Ovary (tissue), 9 donors: ENCODE measurements around the gene STAMBPL1. TPM values are rescaled to one million over a fixed set of nuclear protein-coding genes. Genes with fewer than 3 reads are reported as not detected.

ENCODE experiments used
- DNase-seq, 5 donors: peaks; one replicate each; pipeline ENCODE4 v3.0.0-alpha.2; 2019 to 2020
- H3K27ac ChIP-seq, 2 donors: fragments of 200-600 bp; one replicate each; pipeline versions ENCODE4 v1.5.1 to v1.8.0; 2019 to 2022
- H3K27me3 ChIP-seq: fragments of 200-600 bp; one replicate; pipeline ENCODE4 v1.8.0; 2022
- H3K36me3 ChIP-seq: fragments of 200-600 bp; sonication (generic); one replicate; pipeline ENCODE4 v1.5.1; 2019
- H3K4me1 ChIP-seq: one replicate; pipeline ENCODE4 v1.8.1; 2013; ENCODE audit warnings: mild to moderate bottlenecking, moderate library complexity; ENCODE audit not compliant: insufficient read depth
- H3K4me3 ChIP-seq: fragments of 200-600 bp; sonication (generic); one replicate; pipeline ENCODE4 v1.5.1; 2017
- H3K9me3 ChIP-seq, 2 donors: fragments of 200-600 bp in 1 of 2; sonication (generic) in 1 of 2; one replicate each; pipeline versions ENCODE4 v1.5.1 to v1.8.1; 2013 to 2019; ENCODE audit warnings: mild to moderate bottlenecking in 1 of 2, moderate library complexity in 1 of 2
- EP300 ChIP-seq: sonication (generic); formaldehyde crosslinking; IDR thresholded peaks from one replicate; pipeline ENCODE4 v1.6.1; 2017; ENCODE audit warnings: antibody characterized with exemption
- POLR2A ChIP-seq: fragments of 450-650 bp; IDR thresholded peaks from one replicate; pipeline ENCODE4 v1.6.1; 2017; ENCODE audit warnings: antibody characterized with exemption, mild to moderate bottlenecking, moderate library complexity
- WGBS, 3 donors: extraction: QIAGEN DNeasy Blood & Tissue Kit in 1 of 3; methylation state at CpG; one replicate each; pipeline versions ENCODE4 v1.1.5 to v1.1.7; 2013 to 2017; 5-methylcytosine and 5-hydroxymethylcytosine counted together
- intact Hi-C, 4 donors: fragments of 100-400 bp; cut with DNase I; formaldehyde crosslinking; loops; one replicate each; pipeline versions ENCODE4 v1.11.0 to v1.15.1; 2022 to 2023
- polyA plus RNA-seq, 2 donors: library from polyadenylated mRNA; stranded (reverse); fragments of 200-250 nt in 1 of 2; fragments of 350-450 nt in 1 of 2; fragmentation: Illumina TruSeq in 1 of 2; extraction: RNeasy Lipid Tissue Mini Kit (QIAGEN cat#74804) in 1 of 2; gene quantifications; one replicate each; pipeline ENCODE4 v1.2.3, GENCODE V29; 2013 to 2014
- total RNA-seq, 7 donors: library from RNA; depleted of rRNA in 2 of 7; stranded (reverse); fragments of >200 nt in 2 of 7; fragmentation: NEBNext Ultra II Directional in 3 of 7; extraction: Animal tissue kit (Norgen Biotek cat#: 25700) in 3 of 7; gene quantifications; one replicate each; pipeline versions ENCODE4 v1.1.0 to v1.2.4, GENCODE V29; 2016 to 2023
- TF ChIP-seq, protein P1 (sequence below), 3 donors: fragments of 450-650 bp in 2 of 3; fragments of 200-600 bp in 1 of 3; IDR thresholded peaks; one replicate each; pipeline versions ENCODE4 v1.5.1 to v1.8.0; 2016 to 2022; ENCODE audit warnings: antibody characterized with exemption in 3 of 3, mild to moderate bottlenecking in 1 of 3
- donor health status: DM: no; HTN: no; CAD: no; lungs with moderate emphysema.
- donor health status: DM: no; HTN: no; CAD: no.
- donor health status: Bipolar disorder and iron deficiency.
- donor health status: DM: yes; HTN: yes; CAD: no.
- donor health status: DM: no; HTN: no; CAD: no.
- donor health status: DM: yes; HTN: yes; CAD: no.

Gene STAMBPL1
- total and polyA plus RNA-seq, 9 donors, result 7.9 to 39.6 (median 14.4) TPM

DNA sequence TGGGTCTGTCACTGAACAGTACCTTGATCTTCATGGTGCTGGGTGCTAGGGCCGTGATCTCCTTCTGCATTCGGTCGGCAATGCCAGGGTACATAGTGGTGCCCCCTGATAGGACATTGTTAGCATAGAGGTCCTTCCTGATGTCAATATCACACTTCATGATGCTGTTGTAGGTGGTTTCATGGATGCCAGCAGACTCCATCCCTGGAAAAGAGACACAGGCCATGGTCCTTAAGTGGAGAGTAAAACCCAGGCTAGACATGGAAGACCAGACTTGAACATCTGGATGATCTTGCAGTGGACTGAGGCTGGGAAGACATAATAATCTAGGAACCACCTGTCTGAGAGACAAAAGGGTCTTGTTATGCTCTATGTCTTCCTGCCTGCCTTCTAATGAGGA, 58.0 kb downstream of the STAMBPL1 start:
- intact Hi-C loops, result loop anchor here (5.0 kb wide), 5 partner anchors 49 to 279 kb away; partner anchors contain the start of genes CH25H (in 1 of the 4) and FAS (in 1 of the 4)
- Histone ChIP-seq H3K36me3 (no peaks in the 10 kb centered on the region), H3K27me3 (no peaks in the 10 kb centered on the region), H3K4me1 (no peaks in the 10 kb centered on the region), H3K9me3 (no peaks in the 10 kb centered on the region), H3K27ac (no peak overlapping the region), H3K4me3 (no peak overlapping the region)
- DNase-seq, result no peak
- TF ChIP-seq, protein P1, sequence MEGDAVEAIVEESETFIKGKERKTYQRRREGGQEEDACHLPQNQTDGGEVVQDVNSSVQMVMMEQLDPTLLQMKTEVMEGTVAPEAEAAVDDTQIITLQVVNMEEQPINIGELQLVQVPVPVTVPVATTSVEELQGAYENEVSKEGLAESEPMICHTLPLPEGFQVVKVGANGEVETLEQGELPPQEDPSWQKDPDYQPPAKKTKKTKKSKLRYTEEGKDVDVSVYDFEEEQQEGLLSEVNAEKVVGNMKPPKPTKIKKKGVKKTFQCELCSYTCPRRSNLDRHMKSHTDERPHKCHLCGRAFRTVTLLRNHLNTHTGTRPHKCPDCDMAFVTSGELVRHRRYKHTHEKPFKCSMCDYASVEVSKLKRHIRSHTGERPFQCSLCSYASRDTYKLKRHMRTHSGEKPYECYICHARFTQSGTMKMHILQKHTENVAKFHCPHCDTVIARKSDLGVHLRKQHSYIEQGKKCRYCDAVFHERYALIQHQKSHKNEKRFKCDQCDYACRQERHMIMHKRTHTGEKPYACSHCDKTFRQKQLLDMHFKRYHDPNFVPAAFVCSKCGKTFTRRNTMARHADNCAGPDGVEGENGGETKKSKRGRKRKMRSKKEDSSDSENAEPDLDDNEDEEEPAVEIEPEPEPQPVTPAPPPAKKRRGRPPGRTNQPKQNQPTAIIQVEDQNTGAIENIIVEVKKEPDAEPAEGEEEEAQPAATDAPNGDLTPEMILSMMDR (IDR thresholded peaks at IDR 0.05), result no peak
- no peak for TF ChIP-seq EP300
- TF ChIP-seq POLR2A, result no peak
- 85 to 95% (median 87%) methylated on average over 3 of the region's 3 CpGs for WGBS, 3 donors

DNA sequence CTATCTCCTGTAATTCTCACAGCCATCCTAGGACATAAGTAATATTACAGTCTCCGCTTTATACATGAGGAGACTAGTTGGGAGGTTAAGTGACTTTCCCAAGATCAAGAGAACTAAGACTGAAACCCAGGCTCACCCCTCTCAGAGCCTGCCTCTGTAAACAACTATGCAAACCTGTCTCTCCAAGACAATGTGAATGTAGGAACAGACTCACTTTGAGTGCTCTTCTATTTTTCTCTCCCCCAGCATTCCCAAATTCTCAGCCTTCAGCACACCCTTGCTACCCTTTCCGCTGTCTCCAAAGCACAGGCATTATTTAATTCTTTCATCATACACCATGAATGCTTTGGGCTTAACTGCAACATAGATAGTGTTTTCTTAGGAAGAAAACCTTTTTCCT, 58.9 kb downstream of the STAMBPL1 start:
- Histone ChIP-seq H3K27me3 (no peaks in the 10 kb centered on the region), H3K4me1 (no peaks in the 10 kb centered on the region), H3K27ac (no peak overlapping the region), H3K9me3 (no peaks in the 10 kb centered on the region), H3K36me3 (no peaks in the 10 kb centered on the region), H3K4me3 (no peak overlapping the region)
- intact Hi-C loops, result loop anchor here (5.0 kb wide), 5 partner anchors 48 to 278 kb away; partner anchors contain the start of genes CH25H (in 1 of the 4) and FAS (in 1 of the 4)
- TF ChIP-seq EP300, result no peak
- TF ChIP-seq, protein P1 (IDR thresholded peaks at IDR 0.05), result no peak
- TF ChIP-seq POLR2A, result no peak
- 91 to 96% (median 95%) methylated on average over 2 of the region's 2 CpGs for WGBS, 3 donors
- no peak for DNase-seq

DNA sequence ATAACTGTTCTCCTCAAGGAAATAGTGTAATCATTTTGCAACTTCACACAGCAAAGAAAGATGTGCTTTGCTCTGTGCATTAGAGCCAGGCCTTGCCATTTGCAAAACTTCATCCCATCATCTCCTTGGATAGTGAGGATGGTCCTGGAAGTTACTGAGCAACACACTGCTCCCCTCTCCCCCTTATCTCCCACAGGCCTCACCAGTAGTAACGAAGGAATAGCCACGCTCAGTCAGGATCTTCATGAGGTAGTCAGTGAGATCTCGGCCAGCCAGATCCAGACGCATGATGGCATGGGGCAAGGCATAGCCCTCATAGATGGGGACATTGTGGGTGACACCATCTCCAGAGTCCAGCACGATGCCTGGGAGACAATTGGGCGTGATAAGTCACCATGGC, 61.0 kb downstream of the STAMBPL1 start:
- TF ChIP-seq, protein P1 (IDR thresholded peaks at IDR 0.05), result no peak
- TF ChIP-seq POLR2A (no peak), EP300 (no peak)
- intact Hi-C loops, result no loop called here
- Histone ChIP-seq H3K9me3 (no peaks in the 10 kb centered on the region), H3K4me3 (no peak overlapping the region), H3K4me1 (no peaks in the 10 kb centered on the region), H3K27ac (no peak overlapping the region), H3K36me3 (no peaks in the 10 kb centered on the region), H3K27me3 (no peaks in the 10 kb centered on the region)
- no peak for DNase-seq
- WGBS, 3 donors, result 73 to 84% (median 81%) methylated on average over 6 of the region's 6 CpGs

DNA sequence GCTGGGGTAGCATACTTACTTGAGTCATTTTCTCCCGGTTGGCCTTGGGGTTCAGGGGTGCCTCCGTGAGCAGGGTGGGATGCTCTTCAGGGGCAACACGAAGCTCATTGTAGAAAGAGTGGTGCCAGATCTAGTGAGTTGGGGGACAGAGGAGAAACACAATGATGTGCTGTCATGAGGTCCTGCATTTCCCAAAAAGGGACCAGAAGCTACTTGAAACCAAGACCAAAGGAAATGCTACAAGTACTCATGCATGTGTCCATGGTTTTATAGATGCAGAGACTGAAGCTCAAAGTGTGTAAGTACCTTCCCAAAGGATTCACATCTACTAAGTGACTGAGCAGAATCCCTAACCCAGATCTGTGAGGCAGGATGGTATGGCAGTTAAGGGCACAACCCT, 63.7 kb downstream of the STAMBPL1 start:
- TF ChIP-seq EP300 (no peak), POLR2A (no peak)
- TF ChIP-seq, protein P1 (IDR thresholded peaks at IDR 0.05), result no peak
- H3K27me3 ChIP-seq, result no peaks in the 10 kb centered on the region
- 57 to 71% (median 70%) methylated on average over 3 of the region's 3 CpGs for WGBS, 3 donors
- H3K4me1 ChIP-seq, result peaks cover 4% of the 10 kb centered on the region
- H3K27ac ChIP-seq, result peak overlapping the region in 1 of 2 donors; percentile 25
- intact Hi-C loops, result no loop called here
- no peak overlapping the region for H3K4me3 ChIP-seq
- DNase-seq, result no peak
- H3K36me3 ChIP-seq, result no peaks in the 10 kb centered on the region
- no peaks in the 10 kb centered on the region for H3K9me3 ChIP-seq
